SIG-M5 treated with dmso at 0.1 percent for 504 hours (cell line): Measurements from ENCODE around the gene IL1RL2.

ENCODE experiments used
- DNase-seq: peaks from one replicate; lab custom pipeline; 2025; ENCODE audit not compliant: unreplicated experiment; lab: John Stamatoyannopoulos, UW

Gene IL1RL2

DNA sequence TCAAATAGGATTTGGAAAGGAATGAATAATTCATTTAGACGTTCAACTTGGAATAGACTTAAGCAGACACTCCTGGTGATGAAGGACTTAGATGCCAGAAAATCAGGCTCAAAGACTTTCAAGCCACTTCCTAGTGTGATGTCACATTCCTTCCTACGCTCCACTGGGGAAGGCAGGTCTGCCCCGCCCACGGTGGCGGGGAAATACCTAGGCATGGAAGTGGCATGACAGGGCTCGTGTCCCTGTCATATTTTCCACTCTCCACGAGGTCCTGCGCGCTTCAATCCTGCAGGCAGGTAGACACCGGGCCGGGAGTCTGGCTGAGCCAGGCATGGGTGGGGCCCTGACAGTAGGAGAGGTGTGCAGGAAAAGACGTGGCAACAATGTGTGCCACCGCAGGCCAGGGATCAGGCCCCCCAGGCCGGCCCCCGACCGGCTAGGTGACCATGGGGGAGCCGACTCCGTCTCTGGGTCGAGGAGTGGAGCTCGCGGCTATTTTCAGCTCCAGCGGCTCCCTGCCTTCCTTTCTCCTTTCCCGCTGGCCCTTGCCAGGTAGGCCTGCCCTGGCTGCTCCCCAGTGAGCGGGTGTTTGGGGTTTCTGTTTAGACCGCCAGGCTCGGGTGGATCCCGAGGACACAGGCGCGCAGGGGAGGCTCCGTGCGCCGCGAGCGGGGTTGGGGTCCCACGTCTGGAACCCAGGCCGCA, at the start of gene IL1RL2:
TSS of gene IL1RL2 (plus strand) at position 233 of the 705 bp plus-strand sequence. CDS start 845 bp downstream, outside the sequence.
- no peak for DNase-seq

- no peak for DNase-seq
Observed at GRCh38 chr2:102137138-102137537, 49.7 kb upstream of the IL1RL2 start.

- no peak for DNase-seq
Observed at GRCh38 chr2:102138331-102138730, 48.5 kb upstream of the IL1RL2 start.

GRCh38 chr2:102139851-102140250, 47.0 kb upstream of the IL1RL2 start:
- no peak for DNase-seq

DNA sequence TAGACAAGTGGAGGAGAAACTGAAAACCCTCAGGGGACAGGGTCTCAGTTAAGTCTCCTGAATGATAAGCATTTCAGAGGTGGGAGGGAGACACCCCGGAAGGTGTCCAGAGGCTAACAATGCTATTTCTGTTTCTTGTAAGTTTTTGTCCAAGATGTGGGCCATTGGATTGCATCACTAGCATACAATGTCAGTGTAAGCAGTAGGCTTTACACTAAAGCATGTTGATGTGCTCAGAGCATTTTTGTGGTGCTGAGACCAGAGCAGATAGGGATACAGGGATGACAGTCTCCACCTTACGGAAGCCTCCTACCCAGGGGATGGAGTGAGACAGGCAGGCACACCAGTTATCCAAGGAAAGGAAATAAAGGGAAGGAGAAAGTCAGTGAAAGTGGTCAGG, 46.4 kb upstream of the IL1RL2 start:
- DNase-seq, result no peak

DNA sequence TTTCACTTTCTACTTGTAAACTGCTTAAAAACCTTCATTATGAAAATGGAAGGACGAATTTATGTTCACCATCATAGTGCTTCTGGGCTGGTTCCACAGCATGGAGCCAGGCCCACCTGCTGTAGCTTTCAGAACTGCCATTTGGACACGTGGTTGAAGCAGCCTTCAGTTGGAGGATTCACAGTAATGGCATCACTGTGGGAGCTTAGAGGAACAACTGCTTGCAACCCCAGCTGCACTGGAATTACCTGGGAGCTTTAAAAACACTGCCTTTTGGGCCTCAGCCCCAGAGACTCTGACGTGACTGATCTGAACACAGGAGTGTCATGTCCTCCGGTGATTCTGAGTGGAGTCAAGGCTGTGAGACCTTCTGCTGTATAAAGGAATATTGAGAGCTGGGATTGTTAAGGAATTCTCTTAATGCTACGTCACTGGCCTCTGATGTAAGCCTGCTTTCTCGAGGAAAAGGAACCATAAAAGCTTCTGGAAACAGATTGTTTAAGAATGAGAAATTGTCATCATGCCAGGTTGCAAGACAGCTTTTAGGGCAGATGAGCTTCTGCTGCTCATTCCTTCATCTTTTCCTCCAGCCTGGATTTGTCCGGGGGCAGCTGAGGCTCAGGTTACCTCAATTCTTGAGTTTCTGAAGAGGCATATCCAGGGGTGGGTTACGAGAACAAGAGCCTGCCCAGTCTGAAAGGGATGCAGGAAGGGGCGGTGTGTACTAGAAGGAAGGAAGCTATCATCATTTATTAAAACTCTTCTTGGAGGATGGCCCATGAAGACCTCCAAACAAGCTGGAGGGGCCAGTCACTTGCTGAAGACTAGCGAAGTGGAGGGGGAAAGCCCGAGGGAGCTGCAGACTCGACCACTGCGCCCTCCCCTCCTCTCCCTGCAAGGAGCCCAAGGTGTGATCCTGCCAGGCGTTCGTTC, 45.5 kb upstream of the IL1RL2 start:
- DNase-seq, result no peak

DNA sequence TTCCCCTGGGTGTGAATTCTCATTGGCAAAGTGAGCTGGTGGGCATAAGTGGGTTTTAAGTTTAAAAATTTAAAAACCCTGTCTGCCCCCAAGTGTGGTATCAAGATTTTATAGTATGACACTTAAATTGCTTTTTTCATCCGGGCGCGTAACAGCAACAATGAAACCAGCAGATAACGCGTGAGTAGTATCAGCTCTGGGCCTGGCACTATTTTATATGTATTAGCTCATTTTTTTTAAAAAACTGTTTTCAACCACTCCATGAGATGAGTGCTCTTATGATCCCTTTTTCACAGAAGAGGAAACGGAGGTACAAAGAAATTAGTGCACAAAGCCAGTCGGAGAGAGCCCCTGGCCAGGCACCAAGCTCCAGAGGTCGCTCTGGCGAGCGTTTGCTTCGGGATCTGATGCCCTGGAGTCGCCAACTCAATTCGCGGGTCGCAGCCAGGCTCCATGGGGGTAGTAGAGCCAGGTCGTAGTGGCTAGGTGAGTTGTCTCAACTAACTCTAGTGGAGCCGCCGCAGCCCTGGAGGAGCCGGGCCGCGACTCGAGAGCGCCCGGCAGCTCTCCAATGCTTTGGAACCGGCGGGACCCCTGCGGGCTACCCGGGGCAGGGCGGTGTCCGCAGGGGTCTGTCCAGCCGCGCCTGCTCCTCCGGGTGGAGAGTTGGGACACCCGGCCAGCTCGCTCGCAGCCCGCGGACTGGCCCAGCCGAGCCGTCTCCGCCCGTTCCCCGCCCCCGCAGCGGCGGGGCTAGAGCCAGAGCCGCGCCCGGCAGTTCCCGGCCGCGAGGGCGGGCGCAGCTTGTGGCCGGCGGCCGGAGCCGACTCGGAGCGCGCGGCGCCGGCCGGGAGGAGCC, 44.6 kb upstream of the IL1RL2 start, which contains the start of gene IL1R1:
TSS of gene IL1R1 (plus strand) at position 777 of the 859 bp plus-strand sequence. CDS start 14,979 bp downstream, outside the sequence.
- DNase-seq, result no peak

DNA sequence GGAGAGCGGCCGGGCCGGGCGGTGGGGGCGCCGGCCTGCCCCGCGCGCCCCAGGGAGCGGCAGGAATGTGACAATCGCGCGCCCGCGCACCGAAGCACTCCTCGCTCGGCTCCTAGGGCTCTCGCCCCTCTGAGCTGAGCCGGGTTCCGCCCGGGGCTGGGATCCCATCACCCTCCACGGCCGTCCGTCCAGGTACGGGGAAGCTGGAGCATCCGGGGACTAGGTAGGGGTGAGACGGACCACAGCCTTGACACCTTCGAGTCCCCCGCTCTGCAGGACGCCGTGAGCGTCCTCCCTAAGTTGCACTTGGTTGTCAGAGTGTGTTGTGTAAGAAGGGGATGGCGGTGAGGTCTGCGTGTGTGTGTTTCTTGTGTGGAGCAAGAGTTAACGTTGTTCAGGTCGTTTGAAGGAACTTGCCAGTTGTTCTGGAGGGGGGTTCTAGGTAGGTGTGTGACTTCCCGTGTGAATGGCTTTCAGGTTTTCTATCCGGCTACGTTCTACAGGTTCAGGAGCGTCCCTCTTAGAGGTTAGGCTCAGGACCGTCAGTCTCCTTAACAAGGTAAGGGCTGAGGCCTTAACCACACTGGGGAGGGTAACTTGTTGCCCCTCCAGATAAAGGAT, 43.9 kb upstream of the IL1RL2 start:
- no peak for DNase-seq

GRCh38 chr2:102143450-102143985, 43.3 kb upstream of the IL1RL2 start:
- no peak for DNase-seq

- DNase-seq, result no peak
Observed at GRCh38 chr2:102144128-102144527, 42.7 kb upstream of the IL1RL2 start.

DNA sequence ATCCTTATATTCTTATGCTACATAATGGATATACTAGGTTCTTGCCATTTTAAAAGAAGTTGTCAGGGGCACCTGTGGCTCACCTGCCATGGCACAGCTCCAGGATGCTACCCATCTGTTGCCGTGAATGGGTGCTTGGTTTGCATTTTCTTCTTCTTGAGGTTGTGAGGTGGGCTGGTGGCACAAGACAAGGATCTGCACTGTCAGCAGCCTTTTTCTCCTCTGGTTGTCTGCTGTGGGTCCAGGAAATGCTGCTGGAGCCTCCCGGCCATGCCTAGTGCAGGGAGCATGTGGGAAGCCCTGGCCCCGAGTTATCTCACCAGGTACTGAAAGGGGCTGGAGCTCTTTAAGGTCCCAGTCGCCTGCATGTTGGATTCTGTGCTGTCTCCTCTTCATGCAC, 41.7 kb upstream of the IL1RL2 start:
- no peak for DNase-seq

GRCh38 chr2:102145934-102146333, 40.9 kb upstream of the IL1RL2 start:
- DNase-seq, result no peak

DNA sequence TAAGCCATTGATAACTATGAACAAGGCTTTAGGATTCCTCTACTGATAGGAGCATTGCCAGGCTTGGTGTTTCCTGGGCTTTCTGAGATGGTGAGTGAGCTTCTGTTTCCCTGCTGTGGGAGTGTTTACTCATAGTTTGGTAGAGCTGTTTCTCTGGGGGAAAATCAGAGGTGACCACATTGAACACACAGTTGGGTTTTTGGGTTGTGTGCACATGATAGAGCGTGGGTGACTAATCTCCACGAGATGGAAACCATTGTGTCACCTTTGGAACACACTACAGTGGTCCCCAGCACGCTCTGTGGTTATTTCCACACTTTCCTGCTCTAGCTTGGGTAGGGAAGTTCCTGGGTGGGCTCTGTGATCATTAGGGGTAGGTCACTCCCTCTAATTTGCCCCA, 38.9 kb upstream of the IL1RL2 start:
- DNase-seq, result no peak

DNA sequence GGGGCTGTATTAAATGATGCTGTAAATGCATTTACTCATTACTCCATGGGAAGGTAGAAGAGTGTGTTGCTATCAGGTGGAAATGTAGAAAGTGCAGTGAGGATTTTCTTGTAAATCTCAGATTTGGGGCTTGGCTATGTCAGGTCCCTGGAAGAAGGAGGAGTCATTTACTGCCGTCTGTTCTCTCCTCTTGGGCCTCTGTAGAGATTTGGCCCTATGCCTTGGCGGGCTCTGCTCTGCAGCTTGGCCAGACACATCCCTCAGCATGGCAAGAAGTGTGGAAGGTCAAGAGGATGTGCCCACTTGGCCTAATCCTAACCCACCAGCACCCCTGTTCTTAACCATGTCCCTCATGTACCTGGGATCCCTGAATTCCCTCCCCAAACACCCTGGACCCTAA, 37.6 kb upstream of the IL1RL2 start:
- no peak for DNase-seq

DNA sequence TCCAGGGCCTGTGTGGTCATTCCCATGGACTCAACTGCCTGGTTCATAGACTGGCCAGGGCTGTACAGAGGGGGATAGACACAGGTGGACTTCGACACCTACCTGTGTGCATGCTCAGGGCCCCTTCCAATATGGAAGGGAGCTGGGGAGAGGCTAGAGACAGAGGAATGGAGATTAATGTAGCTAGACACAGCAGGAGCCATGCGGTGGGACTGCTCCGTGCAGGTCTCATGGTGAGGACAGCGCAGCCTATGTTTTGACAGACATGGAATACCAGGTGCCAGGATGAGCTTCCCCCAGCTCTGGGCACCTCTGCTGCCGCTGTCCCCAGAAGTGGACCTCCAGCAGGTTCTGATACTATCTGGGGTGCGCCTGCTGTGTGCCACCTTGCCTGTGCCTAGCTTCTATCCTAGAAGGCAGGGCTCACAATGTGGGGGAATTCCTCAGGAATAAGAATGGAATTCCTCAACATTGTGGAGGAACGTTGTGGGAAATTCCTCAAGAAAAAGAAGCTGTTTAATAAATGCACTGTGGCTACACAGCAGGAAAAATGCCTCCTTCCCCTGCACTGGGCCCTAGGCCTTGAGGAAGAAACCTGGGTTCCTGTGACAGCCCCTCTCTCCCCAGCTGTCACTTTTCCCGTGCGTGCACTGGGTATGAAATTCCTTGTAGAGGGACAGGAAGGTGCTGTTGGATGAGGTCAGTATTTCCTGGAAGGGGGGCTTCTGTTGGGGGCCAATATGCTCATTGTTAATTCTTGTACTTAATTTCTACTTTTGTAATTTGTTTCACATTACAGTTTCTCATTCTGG, 37.0 kb upstream of the IL1RL2 start:
- DNase-seq, result no peak

DNA sequence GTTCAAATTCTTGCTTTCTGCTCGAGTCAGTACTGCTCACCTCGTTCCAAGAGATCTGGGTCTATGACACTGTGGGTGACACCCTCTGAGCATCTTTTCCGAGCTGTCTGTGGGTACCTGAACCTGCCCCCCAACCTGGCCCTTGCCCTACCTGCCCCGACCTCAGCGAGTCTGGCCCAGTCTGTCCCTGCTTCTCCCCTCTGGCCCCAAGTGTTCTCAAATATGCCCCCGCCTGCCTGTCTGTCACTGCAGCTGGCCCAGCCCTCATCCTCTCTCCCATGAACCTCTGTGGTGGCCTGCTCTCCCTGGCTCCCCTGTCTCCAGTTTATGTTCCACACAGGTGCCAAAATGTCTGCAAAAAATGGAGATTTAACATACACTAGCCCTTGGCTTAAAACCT, 32.5 kb upstream of the IL1RL2 start:
- no peak for DNase-seq

DNA sequence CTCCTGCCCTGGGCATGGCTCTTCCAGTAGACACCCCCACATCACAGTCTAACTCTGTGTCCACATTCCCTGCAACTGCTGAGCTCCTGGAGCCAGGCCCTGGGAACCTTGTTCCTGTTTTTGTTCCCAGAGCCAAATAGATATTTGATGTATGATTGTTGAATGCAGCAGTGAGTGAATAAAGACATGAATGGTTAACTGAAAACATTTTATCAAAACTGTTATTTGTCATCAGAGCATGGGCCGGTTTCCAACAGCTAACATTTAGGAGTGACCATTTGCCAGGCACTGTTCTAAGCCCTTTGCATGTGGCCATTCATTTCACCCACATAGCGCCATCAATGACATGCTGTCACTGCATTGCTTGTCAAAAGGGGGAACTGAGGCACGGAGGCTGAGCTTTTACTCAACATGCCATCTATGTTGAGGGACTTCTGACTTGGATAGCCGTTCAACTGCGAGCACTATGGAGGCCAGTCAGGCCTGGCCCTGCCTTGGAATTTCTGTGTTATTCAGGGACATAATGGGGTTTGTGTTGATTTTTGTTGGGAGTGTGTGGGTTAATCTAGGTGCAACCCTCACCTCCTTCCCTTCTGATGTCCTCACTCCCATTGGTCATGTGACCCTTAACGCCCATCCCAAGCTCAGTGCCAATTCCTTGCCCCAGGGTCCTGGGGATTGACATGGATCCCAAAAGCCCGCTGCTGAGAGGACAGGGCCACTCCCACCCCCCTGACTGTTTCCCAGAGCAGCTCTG, 31.7 kb upstream of the IL1RL2 start:
- DNase-seq, result no peak

GRCh38 chr2:102155703-102156515, 30.9 kb upstream of the IL1RL2 start:
- DNase-seq, result peak; percentile 72
